Muscle of leg (tissue), 11 donors: ENCODE data around the gene B3GALT6. TPM values are rescaled to one million over a fixed set of nuclear protein-coding genes. Genes with fewer than 3 reads are reported as not detected.

Experiments used
- DNase-seq: peaks from one replicate; pipeline ENCODE4 v3.0.0; 2013
- H3K27ac ChIP-seq: one replicate; pipeline ENCODE4 v1.5.1; 2013; ENCODE audit warnings: mild to moderate bottlenecking, low read length, control low read depth
- H3K27me3 ChIP-seq: one replicate; pipeline ENCODE4 v1.6.1; 2013; ENCODE audit warnings: low read length; ENCODE audit not compliant: control insufficient read depth, insufficient read depth
- H3K36me3 ChIP-seq: one replicate; pipeline ENCODE4 v1.6.1; 2013; ENCODE audit warnings: low read length; ENCODE audit not compliant: control insufficient read depth, insufficient read depth
- H3K4me1 ChIP-seq: one replicate; pipeline ENCODE4 v1.6.1; 2013; ENCODE audit warnings: low read length; ENCODE audit not compliant: control insufficient read depth, insufficient read depth
- H3K4me3 ChIP-seq: one replicate; pipeline ENCODE4 v1.5.1; 2013; ENCODE audit warnings: low read length, control low read depth
- H3K9me3 ChIP-seq: replicated peaks from 2 replicates; pipeline ENCODE4 v1.6.1; 2013; ENCODE audit warnings: low read depth, low read length; ENCODE audit not compliant: control insufficient read depth
- WGBS: methylation state at CpG from one replicate; pipeline ENCODE4 v1.1.5; 2013; ENCODE audit warnings: missing lambda C conversion rate; ENCODE audit not compliant: insufficient coverage; 5-methylcytosine and 5-hydroxymethylcytosine counted together
- polyA plus RNA-seq, 8 donors: library from polyadenylated mRNA; unstranded; fragments of 120-200 nt; gene quantifications; one replicate each; pipeline versions ENCODE4 v1.2.1 to v1.2.3, GENCODE V29; 2013; ENCODE audit warnings: inconsistent platforms in 1 of 8, low replicate concordance in 1 of 8; ENCODE audit not compliant: insufficient read length in 8 of 8, insufficient read depth in 1 of 8
- total RNA-seq: library from RNA; stranded (reverse); fragments of 120-200 nt; gene quantifications from one replicate; pipeline ENCODE4 v1.2.4, GENCODE V29; 2013

The B3GALT6 gene
- total and polyA plus RNA-seq, 9 donors = 19.0 to 22.8 (median 21.2) TPM

DNA sequence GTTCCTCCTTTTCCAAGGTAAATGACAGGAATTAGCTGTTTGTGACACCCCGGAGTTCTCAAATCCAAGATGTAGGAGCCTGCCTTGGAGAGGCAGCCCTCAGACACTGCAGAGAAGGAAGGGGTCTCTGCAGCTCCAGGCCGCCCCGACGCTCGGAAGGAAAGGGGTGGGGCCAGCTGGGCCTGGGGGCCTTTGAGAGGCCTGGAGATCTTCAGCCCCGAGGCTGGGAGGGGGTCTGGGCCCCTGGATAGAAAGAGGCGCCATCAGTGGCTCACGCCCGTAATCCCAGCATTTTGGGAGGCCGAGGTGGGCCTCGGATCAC, 24.5 kb upstream of the B3GALT6 start:
- H3K4me3 ChIP-seq = no peak overlapping the region
- peaks cover 20% of the 10 kb centered on the region for H3K27me3 ChIP-seq
- DNase-seq = no peak
- H3K36me3 ChIP-seq = no peaks in the 10 kb centered on the region
- peaks cover 58% of the 10 kb centered on the region for H3K4me1 ChIP-seq
- WGBS = 78% methylated on average over 6 of the region's 11 CpGs
- H3K27ac ChIP-seq = peak overlapping the region; percentile 47
- no peaks in the 10 kb centered on the region for H3K9me3 ChIP-seq

DNA sequence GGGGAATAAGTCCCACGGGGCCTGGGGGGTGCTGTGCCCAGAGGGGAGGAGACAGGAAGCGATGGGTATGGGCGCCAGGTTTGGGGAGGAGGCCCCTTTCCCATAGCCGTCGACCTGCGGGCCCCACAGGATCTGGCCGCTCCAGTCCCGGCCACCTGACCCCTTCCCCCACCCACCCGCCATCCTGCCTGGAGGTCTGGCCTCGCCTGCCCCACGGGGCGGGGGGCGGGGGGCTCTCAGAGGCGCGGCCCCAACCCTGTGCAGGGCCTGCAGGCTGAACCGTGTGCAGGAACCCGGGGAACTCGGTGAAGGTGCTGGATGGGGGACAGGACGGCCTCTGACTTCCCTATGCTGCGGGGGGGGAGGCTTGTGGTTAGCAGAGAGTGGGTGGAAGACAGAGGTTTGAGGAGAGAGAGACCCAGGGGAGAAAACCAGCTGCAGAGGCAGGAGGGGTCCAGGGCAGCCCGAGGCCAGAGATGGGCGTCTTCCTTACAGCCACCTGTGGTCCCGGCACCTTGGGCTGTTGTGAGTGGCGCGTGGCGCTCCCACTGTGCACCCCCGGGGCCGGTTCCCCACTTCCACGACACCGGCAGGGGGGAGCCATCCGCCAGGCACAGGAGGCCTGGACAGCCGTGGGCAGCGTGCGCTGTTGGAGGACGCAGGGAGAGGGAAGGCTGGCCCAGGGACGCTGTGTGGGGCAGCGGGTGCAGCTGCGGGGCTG, 23.2 kb upstream of the B3GALT6 start:
- Histone ChIP-seq H3K36me3 (no peaks in the 10 kb centered on the region), H3K9me3 (no peaks in the 10 kb centered on the region), H3K4me3 (no peak overlapping the region), H3K27ac (peak overlapping the region; percentile 87), H3K27me3 (peaks cover 20% of the 10 kb centered on the region), H3K4me1 (peaks cover 65% of the 10 kb centered on the region)
- peak; percentile 50 for DNase-seq
- 42% methylated on average over 20 of the region's 38 CpGs for WGBS

DNA sequence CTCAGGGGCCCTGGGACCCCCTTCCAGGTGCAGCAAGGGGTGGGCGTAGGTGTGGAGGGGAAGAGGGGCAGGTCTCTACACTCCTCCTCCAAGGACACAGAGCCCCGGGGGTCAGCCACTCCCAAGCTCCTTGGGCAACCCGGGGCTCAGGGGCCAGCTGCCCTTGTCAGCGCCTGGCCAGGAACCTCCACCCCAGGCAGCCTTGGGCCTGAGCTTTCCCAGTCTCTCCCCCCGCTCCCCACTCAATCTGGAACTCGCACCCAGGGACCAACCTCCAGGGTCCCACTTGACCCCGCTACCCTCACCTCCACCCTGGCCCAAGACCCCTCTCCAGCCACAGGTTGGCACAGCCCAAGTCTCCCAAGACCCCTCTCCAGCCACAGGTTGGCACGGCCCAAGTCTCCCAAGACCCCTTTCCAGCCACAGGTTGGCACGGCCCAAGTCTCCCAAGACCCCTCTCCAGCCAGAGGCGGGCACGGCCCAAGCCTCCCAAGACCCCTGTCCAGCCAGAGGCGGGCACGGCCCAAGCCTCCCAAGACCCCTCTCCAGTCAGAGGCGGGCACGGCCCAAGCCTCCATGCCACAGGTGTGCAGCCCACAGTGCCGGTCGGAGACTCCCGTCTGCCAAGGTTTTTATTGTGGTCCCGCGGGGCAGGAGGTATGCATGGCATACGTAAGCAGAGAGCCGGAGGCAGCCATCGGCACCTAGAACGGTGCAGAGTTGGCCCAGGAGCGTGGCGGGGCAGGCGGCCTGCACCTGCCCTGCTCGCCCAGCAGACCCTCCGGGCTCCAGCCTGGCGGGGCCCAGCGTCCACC, 21.1 kb upstream of the B3GALT6 start:
- no peak overlapping the region for H3K4me3 ChIP-seq
- H3K9me3 ChIP-seq = no peaks in the 10 kb centered on the region
- no peak for DNase-seq
- peaks cover 10% of the 10 kb centered on the region for H3K27me3 ChIP-seq
- peaks cover 66% of the 10 kb centered on the region for H3K4me1 ChIP-seq
- peaks cover 9% of the 10 kb centered on the region for H3K36me3 ChIP-seq
- WGBS = 88% methylated on average over 27 of the region's 31 CpGs
- H3K27ac ChIP-seq = no peak overlapping the region

DNA sequence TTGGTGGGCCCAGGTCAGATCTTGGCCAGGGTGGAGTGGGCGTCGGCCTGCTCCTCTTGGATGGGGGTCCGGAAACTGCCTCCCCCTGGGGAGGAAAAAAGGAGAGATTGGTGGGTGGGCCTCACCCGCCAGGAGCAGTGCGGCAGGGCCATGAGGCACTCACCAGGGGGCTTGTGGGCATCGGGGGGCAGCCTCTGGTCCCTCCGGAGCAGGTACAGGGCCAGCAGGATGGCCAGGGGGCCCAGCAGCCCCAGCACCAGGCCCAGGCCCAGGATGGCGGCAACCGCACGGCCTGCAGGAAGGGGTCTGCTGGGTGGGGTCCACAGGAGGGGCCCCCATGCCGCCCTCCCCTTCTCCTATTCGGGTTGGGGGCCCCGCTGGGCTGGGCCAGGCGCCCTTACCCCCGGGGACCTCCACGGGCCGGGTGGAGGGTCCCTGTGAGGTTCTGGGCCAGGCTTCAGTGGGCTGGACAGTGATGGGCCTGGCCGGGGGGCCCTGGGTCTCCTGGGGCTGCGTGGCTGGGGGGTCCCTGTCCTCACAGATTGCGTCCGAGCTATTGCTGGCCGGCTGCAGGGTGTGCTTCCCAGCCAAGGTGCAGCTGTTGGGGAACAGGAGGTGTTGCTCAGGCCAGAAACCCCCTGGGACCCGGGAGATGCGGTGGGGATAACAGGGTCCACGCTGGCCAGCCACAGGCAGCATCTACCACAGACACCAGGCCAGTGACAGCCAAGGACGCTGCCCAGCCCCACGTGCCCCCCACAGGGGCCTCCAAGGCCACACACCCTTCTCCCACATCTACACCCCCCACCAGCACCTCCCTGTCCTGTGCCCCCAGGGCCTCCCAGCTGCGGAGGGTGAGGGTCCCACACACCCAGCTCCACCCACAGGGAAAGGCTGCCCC, 20.2 kb upstream of the B3GALT6 start:
- no peak for DNase-seq
- H3K27me3 ChIP-seq = peaks cover 3% of the 10 kb centered on the region
- WGBS = 79% methylated on average over 24 of the region's 28 CpGs
- H3K36me3 ChIP-seq = peaks cover 16% of the 10 kb centered on the region
- peaks cover 59% of the 10 kb centered on the region for H3K4me1 ChIP-seq
- no peaks in the 10 kb centered on the region for H3K9me3 ChIP-seq
- H3K27ac ChIP-seq = no peak overlapping the region
- H3K4me3 ChIP-seq = no peak overlapping the region

DNA sequence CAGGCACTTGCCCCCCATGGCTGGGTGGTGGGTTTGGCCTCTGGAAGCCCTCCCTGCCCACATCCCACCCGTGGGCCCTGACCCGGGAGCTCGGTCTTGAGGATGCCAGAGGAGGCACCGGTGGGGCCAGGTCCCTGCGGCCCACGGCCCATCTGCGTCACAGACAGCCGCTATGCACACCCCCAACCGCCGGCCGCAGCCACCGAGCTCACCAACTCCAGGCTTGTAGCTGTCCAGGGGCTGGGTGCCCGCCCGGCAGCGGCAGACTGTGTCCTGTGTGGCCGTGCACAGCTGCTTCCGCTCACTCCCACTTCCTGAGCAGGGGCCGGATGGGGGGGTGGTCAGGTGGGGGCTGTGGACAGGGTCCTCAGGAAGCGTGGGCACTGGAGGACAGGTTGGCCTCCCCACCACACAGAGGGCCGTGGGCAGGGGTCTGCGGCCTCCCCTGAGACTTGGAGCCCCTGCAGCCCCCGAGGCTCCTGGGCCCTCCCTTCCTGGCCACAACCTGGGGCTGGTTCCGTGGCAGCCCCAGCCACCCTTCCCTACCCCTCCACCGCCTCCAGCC, 19.2 kb upstream of the B3GALT6 start:
- DNase-seq = peak; percentile 49
- Histone ChIP-seq H3K4me3 (no peak overlapping the region), H3K36me3 (peaks cover 23% of the 10 kb centered on the region), H3K9me3 (no peaks in the 10 kb centered on the region), H3K4me1 (peaks cover 51% of the 10 kb centered on the region), H3K27me3 (no peaks in the 10 kb centered on the region), H3K27ac (peak overlapping the region; percentile 35)
- 38% methylated on average over 12 of the region's 24 CpGs for WGBS

DNA sequence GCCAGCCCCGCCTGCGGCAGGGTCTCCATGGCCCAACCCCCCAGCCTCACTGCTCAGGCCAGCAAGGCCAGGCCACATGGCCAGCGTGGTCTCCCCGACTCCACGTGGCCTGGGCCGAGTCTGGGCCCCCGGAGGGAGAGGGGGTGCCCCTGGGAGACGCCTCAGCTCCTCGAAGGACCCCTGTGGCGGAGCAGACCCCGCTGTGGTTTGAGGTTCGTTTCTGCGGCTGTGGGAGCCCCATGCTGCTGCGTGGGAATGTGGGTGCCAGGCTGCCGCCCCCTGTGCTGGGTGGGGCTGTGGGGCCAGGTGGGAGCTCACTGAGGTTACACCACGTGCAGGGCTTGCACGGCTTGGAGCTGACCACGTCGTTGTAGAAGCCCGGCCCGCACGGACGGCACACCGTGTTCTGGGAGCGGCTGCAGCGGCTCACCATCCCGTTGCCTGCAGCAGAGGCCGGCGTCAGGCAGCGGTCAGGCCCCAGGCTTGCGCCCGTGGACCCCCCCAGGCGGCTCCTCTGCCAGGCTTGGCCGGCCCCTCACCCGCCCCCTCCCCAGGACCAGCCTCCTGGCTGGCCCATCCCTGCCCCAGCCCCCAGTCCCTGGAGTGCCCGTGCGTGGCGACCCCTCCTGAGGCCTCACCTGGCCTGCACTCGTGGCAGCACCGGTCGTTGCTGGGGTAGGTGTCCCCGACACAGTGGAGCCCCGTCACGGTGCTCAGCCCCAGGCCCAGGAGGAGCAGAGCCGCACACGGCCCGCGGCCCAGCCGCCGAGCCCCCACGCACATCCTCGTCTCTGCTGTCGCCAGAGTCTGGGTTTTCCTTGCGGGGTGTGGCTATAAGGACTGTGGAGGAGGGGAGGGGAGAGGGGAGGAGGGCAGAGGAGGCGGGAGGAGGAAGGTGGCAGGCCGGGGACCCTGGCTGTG, 18.4 kb upstream of the B3GALT6 start, which contains the start of gene TNFRSF4:
TSS of gene TNFRSF4 (minus strand) at position 809 of the 921 bp plus-strand sequence. CDS start at position 783, 26 bp downstream.
- Histone ChIP-seq H3K27ac (peak within 1 kb of the TSS; percentile 15), H3K36me3 (peaks cover 31% of the 10 kb centered on the region), H3K27me3 (no peaks in the 10 kb centered on the region), H3K9me3 (no peaks in the 10 kb centered on the region), H3K4me3 (no peak within 1 kb of the TSS), H3K4me1 (peaks cover 45% of the 10 kb centered on the region)
- 52% methylated on average over 44 of the region's 56 CpGs for WGBS
- DNase-seq = no peak

DNA sequence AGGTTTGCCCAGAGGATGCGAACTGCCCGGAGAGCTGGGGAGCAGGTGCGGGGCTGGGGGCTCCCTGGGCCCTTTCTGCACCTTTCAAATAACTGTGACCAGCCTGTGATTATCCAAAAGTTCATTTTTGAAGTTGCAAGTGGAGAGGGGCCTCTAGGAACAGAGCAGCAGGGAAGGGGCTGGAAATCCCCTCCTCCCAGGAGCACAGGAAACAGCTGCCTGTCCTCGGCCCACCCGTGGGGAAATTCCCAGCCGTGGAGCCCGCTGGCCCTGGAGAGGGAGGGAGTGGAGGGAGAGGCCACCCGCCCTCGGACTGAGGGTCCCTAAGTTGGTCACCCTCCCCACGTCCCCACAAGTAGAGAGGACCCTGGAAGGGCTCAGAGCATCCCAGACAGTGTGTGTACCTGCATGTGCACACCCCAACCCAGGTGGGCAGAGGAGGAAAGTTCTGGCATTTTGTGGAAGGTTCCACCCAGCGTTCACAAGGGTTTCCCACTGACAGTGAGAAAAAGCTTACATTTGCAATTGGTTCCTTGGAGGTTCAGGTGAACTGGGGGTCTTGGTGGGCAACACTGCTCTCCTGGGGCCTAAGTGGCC, 16.9 kb upstream of the B3GALT6 start:
- Histone ChIP-seq H3K9me3 (no peaks in the 10 kb centered on the region), H3K4me1 (peaks cover 39% of the 10 kb centered on the region), H3K4me3 (no peak overlapping the region), H3K27me3 (no peaks in the 10 kb centered on the region), H3K36me3 (peaks cover 46% of the 10 kb centered on the region), H3K27ac (peak overlapping the region; percentile 13)
- no peak for DNase-seq
- WGBS = 58% methylated on average over 1 of the region's 11 CpGs

DNA sequence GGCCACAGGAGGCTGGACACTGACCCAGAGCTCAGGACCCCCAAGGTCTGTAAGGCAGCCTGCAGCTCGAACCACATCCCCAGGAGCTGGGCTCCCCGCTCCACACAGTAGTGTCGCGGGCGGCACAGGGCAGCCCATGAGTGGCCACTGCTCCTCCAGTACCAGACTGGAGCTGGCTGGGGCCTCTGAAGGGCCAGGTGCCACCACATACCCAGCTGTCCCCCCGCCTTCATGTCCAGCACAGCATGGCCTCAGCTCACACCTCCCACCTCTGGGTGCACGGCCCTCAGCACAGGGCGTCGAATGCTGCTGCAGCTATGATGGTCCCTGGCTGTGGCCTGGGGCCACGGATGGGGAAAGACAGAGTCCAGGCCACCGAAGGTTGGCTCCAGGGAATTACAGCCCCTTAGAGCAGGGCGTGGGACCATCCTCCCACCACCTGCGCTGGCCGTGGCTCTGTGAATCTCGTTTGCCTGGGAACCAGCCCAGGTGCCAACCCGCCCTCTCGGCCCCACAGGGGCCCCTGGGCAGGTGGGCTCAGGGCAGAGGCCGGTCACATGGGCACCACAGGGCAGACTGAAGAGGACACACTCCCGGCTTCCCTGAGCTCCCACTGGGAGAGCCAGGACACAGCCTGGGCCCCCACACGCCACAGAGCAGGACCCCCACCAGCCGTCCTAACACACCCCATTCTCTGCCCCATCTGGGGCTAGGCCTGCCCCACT, 16.0 kb upstream of the B3GALT6 start:
- Histone ChIP-seq H3K27me3 (no peaks in the 10 kb centered on the region), H3K4me3 (no peak overlapping the region), H3K9me3 (no peaks in the 10 kb centered on the region), H3K36me3 (peaks cover 54% of the 10 kb centered on the region), H3K27ac (no peak overlapping the region), H3K4me1 (peaks cover 39% of the 10 kb centered on the region)
- DNase-seq = no peak
- 84% methylated on average over 20 of the region's 21 CpGs for WGBS
